GM19099 (cell line): ENCODE results near the gene PIGH.

Experiments
- POLR2A ChIP-seq: IDR thresholded peaks from 3 replicates; pipeline ENCODE4 v1.6.1; 2011; ENCODE audit warnings: low read depth; ENCODE audit not compliant: insufficient read length; ENCODE audit errors: extremely low read depth

The PIGH gene

DNA sequence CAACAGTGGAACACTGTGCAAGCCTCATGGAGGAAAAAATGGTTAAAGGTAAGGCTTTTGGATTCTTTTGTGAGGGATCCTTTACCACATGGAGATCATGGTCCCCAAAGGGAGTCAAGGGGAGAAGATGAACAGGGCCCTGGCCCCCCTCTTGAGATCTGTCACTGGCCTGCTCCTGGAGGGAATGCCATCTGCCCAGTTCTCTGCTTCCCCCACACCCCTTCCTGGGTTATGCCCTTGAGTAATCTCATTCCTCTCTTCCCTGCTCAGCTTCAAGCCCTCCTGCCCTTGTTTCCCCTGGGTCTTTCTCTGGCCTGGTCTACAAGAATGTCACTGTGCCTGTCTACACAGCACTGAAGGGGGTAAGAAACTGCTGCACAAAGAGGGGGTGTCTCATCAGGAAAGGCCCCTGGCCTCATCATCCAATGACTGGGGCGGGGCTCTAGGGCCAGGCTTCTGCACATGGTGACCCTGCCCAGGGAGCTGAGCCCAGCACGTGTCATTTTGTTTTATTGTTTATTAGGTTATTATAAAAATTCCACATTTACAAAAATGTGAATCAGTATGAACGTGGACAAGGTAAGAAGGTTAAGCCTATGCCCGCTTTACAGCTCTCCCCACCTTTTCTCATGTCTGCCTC lies 30.3 kb downstream of the PIGH start:
- no peak for TF ChIP-seq POLR2A

- no peak for TF ChIP-seq POLR2A
Observed at GRCh38 chr14:67569011-67569650, 30.9 kb downstream of the PIGH start.

- no peak for TF ChIP-seq POLR2A
Observed at GRCh38 chr14:67567654-67568053, 32.4 kb downstream of the PIGH start.

- no peak for TF ChIP-seq POLR2A
Observed at GRCh38 chr14:67566908-67567307, 33.2 kb downstream of the PIGH start.

GRCh38 chr14:67564236-67564635 lies 35.8 kb downstream of the PIGH start:
- no peak for TF ChIP-seq POLR2A

GRCh38 chr14:67562776-67563150 lies 37.3 kb downstream of the PIGH start:
- TF ChIP-seq POLR2A = no peak

DNA sequence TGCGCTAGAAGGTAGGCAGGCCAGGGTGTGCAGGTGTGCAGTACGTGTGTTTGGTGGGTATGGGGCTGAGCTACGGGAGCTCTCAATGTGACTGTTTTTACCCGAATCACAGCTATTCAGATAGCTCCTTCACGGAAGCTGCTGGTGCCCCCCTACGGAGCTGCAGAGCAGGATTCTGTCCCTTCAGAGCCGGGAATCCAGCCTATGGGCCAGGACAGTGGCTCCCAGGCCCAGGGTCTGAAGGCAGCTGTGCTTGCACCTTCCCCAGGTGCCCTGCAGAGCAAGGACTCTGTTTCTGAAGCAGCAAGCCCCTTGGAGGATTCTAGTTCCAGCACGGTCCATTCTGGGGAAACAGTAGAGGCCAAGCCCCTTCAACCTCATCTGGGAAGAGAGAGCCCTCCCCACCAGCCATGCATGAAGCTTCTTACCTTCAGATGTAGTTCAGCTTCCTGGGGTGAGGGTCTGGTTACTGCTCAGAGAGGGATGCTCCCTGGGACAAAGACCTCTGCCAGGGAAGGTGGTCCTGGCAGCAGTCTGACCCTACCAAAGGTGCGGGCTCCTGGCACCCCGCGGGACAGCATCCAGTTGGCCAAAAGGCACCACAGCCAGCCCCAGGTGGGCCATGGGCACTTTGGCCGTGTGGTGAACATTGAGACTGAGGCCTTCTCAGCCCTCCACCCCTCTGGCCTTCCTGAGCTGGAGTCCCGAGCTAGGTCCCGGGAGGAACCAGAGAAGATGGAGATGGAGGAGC lies 37.9 kb downstream of the PIGH start:
- TF ChIP-seq POLR2A = no peak

GRCh38 chr14:67559639-67560038 lies 40.4 kb downstream of the PIGH start:
- TF ChIP-seq POLR2A = no peak

DNA sequence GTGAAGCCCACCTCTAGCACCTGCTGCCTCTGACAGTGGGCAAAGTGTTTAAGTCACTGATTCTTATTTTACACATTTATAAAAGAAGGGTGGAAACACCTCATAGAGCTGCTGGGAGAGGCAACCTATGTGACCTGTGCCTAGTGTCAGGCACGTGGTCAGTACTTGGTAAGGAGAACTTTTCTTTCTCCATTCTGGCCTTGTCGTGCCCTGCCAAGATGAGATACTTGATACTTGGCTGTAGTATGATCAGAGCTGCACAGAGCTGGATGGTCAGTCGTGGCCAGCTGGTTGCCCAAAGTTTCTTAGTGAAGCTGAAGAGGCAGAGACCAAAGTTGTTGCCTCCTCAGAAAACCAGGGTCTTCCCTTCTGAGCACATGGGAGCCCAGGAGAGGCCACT lies 42.4 kb downstream of the PIGH start:
- TF ChIP-seq POLR2A = no peak

DNA sequence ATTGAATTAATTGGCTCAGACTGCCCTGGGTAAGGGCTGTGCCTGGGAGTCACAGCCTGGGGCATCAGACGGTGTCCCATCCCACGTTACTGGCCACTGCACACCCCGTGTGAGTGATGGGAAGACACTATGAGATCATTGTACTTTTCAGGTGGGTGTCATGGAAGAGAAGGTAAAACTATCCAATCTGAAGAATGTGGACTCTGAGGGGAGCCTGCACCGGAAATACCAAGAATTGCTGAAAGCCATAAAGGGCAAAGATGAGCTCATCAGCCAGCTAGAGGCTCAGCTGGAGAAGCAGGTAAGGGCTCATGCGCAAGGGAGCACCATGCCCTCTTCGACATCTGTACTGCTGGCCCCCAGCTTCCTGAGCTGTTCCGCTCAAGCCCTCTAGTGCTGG lies 43.0 kb downstream of the PIGH start:
- no peak for TF ChIP-seq POLR2A

DNA sequence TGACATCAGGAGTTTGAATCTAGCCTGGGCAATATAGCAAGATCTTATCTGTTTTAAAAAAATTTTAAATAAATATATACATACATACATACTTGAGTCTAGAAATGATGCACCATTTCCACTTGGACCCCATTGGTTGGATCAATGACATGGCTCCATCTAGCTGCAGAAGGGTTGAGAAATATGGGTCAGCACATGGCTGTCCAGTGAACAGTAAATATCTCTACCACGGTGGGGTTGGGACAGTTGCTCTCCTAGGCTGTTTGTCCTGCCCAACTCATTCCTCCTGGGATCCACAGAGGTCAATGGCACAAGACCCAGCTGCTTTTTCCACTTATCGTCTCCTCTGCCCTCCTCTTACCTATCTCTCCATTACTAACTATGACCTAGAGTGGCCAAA lies 43.4 kb downstream of the PIGH start:
- no peak for TF ChIP-seq POLR2A

GRCh38 chr14:67555518-67556090 lies 44.5 kb downstream of the PIGH start:
- no peak for TF ChIP-seq POLR2A

DNA sequence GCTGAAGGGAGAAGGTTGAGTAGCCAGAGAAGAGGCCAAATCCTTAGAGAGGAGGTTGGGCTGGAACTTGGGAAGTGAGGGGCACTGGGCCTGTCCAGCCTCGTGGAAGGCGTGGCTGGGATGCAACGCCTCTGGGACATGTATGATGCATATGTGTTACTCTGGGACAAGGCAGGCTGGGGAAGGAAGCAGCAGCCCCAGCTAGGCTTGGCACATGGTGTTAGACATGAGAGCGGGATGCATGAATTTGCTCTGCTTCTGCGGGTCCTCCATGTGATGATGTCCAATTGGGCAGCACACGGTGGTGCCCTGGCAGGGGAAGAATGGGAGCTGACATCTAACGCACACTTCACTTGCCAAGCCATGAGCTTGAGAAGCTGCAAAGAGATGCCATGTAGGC lies 45.7 kb downstream of the PIGH start:
- no peak for TF ChIP-seq POLR2A

- TF ChIP-seq POLR2A = no peak
Observed at GRCh38 chr14:67553547-67553946, 46.5 kb downstream of the PIGH start.

GRCh38 chr14:67551940-67552339 lies 48.1 kb downstream of the PIGH start:
- TF ChIP-seq POLR2A = no peak

DNA sequence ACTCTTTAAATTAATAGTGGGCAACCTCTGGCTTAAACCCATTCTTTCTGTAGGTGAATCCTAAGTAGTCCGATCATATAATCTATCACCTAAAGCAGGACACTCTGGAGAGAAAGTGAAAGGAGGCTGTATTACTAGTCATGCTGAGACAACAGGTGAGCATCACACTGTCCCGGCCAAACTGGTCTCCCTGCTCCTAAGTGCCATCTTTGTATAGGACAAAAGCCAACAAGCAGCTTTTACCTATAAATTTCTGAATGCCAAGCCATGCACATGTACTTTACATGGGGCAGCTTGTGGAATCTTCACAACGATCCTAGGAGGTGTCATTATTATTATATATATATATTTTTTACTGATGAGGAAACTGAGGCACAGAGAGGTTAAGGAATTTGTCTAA lies 48.9 kb downstream of the PIGH start:
- TF ChIP-seq POLR2A = no peak
